HG02610 (cell line): Measurements from ENCODE around the gene CTR9.

ENCODE experiments used
- ATAC-seq: cut with Tn5 transposase; IDR thresholded peaks from one replicate; pipeline ENCODE4 v1.9.1; 2021; ENCODE audit warnings: mild to moderate bottlenecking, moderate library complexity; ENCODE audit not compliant: unreplicated experiment

Gene CTR9

GRCh38 chr11:10779086-10779485 lies 28.0 kb downstream of the CTR9 start:
- ATAC-seq = no peak

GRCh38 chr11:10780040-10780439 lies 29.0 kb downstream of the CTR9 start:
- ATAC-seq = no peak

- ATAC-seq = no peak
These were observed 33.4 kb downstream of the CTR9 start for GRCh38 chr11:10784232-10785145.

GRCh38 chr11:10785146-10785474 lies 34.1 kb downstream of the CTR9 start:
- ATAC-seq = no peak

- no peak for ATAC-seq
These were observed 35.4 kb downstream of the CTR9 start for GRCh38 chr11:10786451-10786850.

GRCh38 chr11:10792385-10793068 lies 41.5 kb downstream of the CTR9 start:
- ATAC-seq = peak; percentile 85

GRCh38 chr11:10793470-10794255 lies 42.6 kb downstream of the CTR9 start:
- no peak for ATAC-seq

GRCh38 chr11:10796191-10796590 lies 45.1 kb downstream of the CTR9 start:
- ATAC-seq = no peak

- no peak for ATAC-seq
These were observed 46.0 kb downstream of the CTR9 start for GRCh38 chr11:10797001-10797400.

- no peak for ATAC-seq
These were observed 46.5 kb downstream of the CTR9 start for GRCh38 chr11:10797531-10797930.

- ATAC-seq = no peak
These were observed 47.4 kb downstream of the CTR9 start for GRCh38 chr11:10798330-10798928.

GRCh38 chr11:10800292-10800691 lies 49.2 kb downstream of the CTR9 start:
- ATAC-seq = no peak

GRCh38 chr11:10803676-10804075 lies 52.6 kb downstream of the CTR9 start:
- ATAC-seq = no peak

GRCh38 chr11:10805741-10806140 lies 54.7 kb downstream of the CTR9 start:
- no peak for ATAC-seq

GRCh38 chr11:10806206-10806605 lies 55.2 kb downstream of the CTR9 start:
- no peak for ATAC-seq

- no peak for ATAC-seq
These were observed 56.6 kb downstream of the CTR9 start for GRCh38 chr11:10807493-10808234.

GRCh38 chr11:10808235-10808552 lies 57.1 kb downstream of the CTR9 start:
- ATAC-seq = peak; percentile 1

- peak; percentile 91 for ATAC-seq
These were observed 57.7 kb downstream of the CTR9 start, which contains the start of gene EIF4G2 for GRCh38 chr11:10808553-10809372. EIF4G2 (minus strand) TSS chr11:10808926.

- peak; percentile 18 for ATAC-seq
These were observed 58.5 kb downstream of the CTR9 start for GRCh38 chr11:10809373-10810160.
